ENCODE measurements around the gene ZNF398.
"Not testable (repeated sequence)": the region's sequence is repeated elsewhere in the genome, so short reads cannot be mapped to it uniquely, and the experiment has no call there.

The ZNF398 gene

GRCh38 chr7:149223176-149223575 is 75.9 kb downstream of the ZNF398 start:
- H3K9me3 ChIP-seq (ENCODE audit: severe bottlenecking) = no peaks in the 10 kb centered on the region
- DNase-seq = no peak
- H3K36me3 ChIP-seq = peaks cover 41% of the 10 kb centered on the region
- H3K27ac ChIP-seq = no peak overlapping the region
- TF ChIP-seq CTCF (IDR thresholded peaks at IDR 0.05; ENCODE audit: low read depth, low read length) = no peak
- H3K4me3 ChIP-seq (ENCODE audit: low read depth, low read length) = no peak overlapping the region
- H3K27me3 ChIP-seq (ENCODE audit: insufficient read depth, low read depth, severe bottlenecking) = no peaks in the 10 kb centered on the region

GRCh38 chr7:149223761-149224160 is 76.5 kb downstream of the ZNF398 start:
- no peaks in the 10 kb centered on the region for H3K27me3 ChIP-seq (ENCODE audit: insufficient read depth, low read depth, severe bottlenecking)
- DNase-seq = no peak
- H3K9me3 ChIP-seq (ENCODE audit: severe bottlenecking) = no peaks in the 10 kb centered on the region
- no peak for TF ChIP-seq CTCF (IDR thresholded peaks at IDR 0.05; ENCODE audit: low read depth, low read length)
- H3K4me3 ChIP-seq (ENCODE audit: low read depth, low read length) = no peak overlapping the region
- no peak overlapping the region for H3K27ac ChIP-seq
- peaks cover 37% of the 10 kb centered on the region for H3K36me3 ChIP-seq

GRCh38 chr7:149224352-149224751 is 77.1 kb downstream of the ZNF398 start:
- Histone ChIP-seq H3K27ac (no peak overlapping the region), H3K9me3 (ENCODE audit: severe bottlenecking) (no peaks in the 10 kb centered on the region), H3K36me3 (peaks cover 32% of the 10 kb centered on the region), H3K4me3 (ENCODE audit: low read depth, low read length) (no peak overlapping the region), H3K27me3 (ENCODE audit: insufficient read depth, low read depth, severe bottlenecking) (no peaks in the 10 kb centered on the region)
- DNase-seq = no peak
- no peak for TF ChIP-seq CTCF (IDR thresholded peaks at IDR 0.05; ENCODE audit: low read depth, low read length)

- peaks cover 31% of the 10 kb centered on the region for H3K36me3 ChIP-seq
- no peaks in the 10 kb centered on the region for H3K9me3 ChIP-seq (ENCODE audit: severe bottlenecking)
- no peak for DNase-seq
- H3K27me3 ChIP-seq (ENCODE audit: insufficient read depth, low read depth, severe bottlenecking) = no peaks in the 10 kb centered on the region
- no peak overlapping the region for H3K4me3 ChIP-seq (ENCODE audit: low read depth, low read length)
- no peak for TF ChIP-seq CTCF (IDR thresholded peaks at IDR 0.05; ENCODE audit: low read depth, low read length)
- H3K27ac ChIP-seq = no peak overlapping the region
Measured at GRCh38 chr7:149225106-149225505, 77.9 kb downstream of the ZNF398 start.

GRCh38 chr7:149225656-149226055 is 78.4 kb downstream of the ZNF398 start:
- no peak overlapping the region for H3K27ac ChIP-seq
- H3K9me3 ChIP-seq (ENCODE audit: severe bottlenecking) = no peaks in the 10 kb centered on the region

GRCh38 chr7:149226366-149226765 is 79.1 kb downstream of the ZNF398 start:
- H3K4me3 ChIP-seq (ENCODE audit: low read depth, low read length); H3K9me3 ChIP-seq (ENCODE audit: severe bottlenecking); H3K27ac ChIP-seq; DNase-seq; H3K27me3 ChIP-seq (ENCODE audit: insufficient read depth, low read depth, severe bottlenecking): not testable (repeated sequence)
- peaks cover 23% of the 10 kb centered on the region for H3K36me3 ChIP-seq

More at GRCh38 chr7:149225656-149226055, 78.4 kb downstream of the ZNF398 start:
- H3K4me3 ChIP-seq (ENCODE audit: low read depth, low read length) = no peak overlapping the region
- H3K27me3 ChIP-seq (ENCODE audit: insufficient read depth, low read depth, severe bottlenecking) = no peaks in the 10 kb centered on the region
- DNase-seq = no peak
- H3K36me3 ChIP-seq = peaks cover 28% of the 10 kb centered on the region
- no peak for TF ChIP-seq CTCF (IDR thresholded peaks at IDR 0.05; ENCODE audit: low read depth, low read length)
